ENCODE measurements around the gene OR4A15.

DNA sequence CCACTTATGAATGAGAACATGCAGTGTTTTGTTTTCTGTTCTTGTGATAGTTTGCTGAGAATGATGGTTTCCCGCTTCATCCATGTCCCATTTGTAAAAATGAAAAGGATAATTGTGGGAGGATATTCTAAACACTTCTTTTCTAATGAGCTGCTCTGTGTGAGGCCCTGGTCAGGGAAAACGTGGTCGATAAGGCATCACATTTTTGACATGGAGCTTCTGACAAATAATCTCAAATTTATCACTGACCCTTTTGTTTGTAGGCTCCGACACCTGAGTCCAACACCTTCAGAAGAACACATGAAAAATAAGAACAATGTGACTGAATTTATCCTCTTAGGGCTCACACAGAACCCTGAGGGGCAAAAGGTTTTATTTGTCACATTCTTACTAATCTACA lies at the start of gene OR4A15:
- no peak for TF ChIP-seq ZFX (IDR thresholded peaks at IDR 0.05; ENCODE audit: borderline replicate concordance)
- TF ChIP-seq, protein P1, sequence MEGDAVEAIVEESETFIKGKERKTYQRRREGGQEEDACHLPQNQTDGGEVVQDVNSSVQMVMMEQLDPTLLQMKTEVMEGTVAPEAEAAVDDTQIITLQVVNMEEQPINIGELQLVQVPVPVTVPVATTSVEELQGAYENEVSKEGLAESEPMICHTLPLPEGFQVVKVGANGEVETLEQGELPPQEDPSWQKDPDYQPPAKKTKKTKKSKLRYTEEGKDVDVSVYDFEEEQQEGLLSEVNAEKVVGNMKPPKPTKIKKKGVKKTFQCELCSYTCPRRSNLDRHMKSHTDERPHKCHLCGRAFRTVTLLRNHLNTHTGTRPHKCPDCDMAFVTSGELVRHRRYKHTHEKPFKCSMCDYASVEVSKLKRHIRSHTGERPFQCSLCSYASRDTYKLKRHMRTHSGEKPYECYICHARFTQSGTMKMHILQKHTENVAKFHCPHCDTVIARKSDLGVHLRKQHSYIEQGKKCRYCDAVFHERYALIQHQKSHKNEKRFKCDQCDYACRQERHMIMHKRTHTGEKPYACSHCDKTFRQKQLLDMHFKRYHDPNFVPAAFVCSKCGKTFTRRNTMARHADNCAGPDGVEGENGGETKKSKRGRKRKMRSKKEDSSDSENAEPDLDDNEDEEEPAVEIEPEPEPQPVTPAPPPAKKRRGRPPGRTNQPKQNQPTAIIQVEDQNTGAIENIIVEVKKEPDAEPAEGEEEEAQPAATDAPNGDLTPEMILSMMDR (IDR thresholded peaks at IDR 0.05) = no peak
